HG02870 (cell line): Measurements from ENCODE around the gene PPP1R14C.
"Not testable (repeated sequence)": the region's sequence is repeated elsewhere in the genome, so short reads cannot be mapped to it uniquely, and the experiment has no call there.

Experiments
- ATAC-seq: cut with Tn5 transposase; IDR thresholded peaks from one replicate; pipeline ENCODE4 v1.9.1; 2021; ENCODE audit warnings: mild to moderate bottlenecking, moderate library complexity; ENCODE audit not compliant: unreplicated experiment

PPP1R14C gene

GRCh38 chr6:150137711-150138110, 5.1 kb upstream of the PPP1R14C start:
- not testable (repeated sequence) for ATAC-seq

DNA sequence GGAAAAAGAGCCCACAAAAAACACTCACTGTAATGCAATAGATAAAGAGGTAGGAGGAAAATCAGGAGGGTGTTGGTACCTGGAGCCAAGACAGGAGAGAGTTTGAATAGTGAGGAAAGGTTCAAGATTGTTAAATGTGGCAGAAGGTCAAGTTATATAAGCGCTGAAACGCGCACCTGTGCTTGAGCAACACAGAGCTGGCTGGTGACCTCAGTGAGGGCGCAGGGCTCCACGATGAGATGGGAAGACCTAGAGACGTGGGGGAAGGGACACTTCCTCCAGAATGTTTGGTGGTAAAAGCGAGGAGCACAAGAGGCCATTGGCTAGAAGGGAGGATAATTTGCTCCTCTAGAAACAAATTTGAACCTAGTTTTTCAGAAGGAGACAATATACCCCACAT, 4.2 kb upstream of the PPP1R14C start:
- ATAC-seq, result no peak

GRCh38 chr6:150139533-150139932, 3.3 kb upstream of the PPP1R14C start:
- ATAC-seq, result no peak

GRCh38 chr6:150140236-150140969, 2.4 kb upstream of the PPP1R14C start:
- no peak for ATAC-seq

DNA sequence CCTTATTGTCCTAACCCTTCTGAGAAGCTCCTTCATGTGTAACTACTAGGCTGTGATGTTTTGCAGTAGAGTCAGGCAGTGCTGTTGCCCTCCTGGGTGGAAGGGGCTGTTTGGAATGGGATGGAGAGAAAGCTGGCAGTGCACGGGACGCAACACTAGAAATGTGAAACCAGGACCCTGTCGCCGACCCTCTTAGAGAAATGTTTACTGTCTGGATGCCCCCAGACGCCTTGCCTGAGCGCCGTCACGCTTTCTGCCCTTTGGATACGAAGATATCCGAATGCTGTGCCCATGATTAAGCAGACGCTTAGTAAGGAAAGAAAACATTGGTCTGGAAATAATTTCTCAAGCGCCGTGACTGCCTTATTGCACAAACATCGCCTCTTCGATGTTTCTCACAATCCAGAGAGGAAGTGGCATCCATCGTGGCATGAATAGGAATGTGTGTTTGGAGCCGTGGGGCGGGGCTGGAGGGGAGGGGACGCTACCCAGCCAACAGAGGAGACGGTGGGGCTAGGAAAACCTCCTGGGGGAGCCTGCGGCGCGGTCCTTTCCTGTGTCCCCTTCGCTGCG, 661 bp upstream of the PPP1R14C start:
- no peak for ATAC-seq

GRCh38 chr6:150143516-150144293, 861 bp downstream of the PPP1R14C start:
- ATAC-seq, result no peak

GRCh38 chr6:150144294-150144868, 1.5 kb downstream of the PPP1R14C start:
- no peak for ATAC-seq

DNA sequence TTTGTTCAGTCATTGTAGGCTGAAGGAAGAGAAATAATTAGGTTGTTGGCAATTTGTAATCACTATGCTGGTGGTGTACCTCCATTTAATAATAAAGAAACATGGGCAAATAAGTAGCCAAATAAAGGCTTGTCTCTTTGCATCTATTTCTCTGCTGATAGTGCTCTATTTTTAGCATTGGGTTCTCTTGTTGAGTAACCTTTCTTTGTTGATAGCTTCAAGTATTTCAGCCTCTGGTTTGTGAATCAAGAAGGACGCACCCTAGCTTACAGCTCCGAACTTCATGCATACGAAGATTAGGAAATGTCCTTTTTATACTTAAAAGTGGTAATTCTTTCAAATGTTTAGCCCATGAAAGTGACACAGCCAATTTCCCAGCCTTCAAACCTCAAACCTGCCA, 2.6 kb downstream of the PPP1R14C start:
- ATAC-seq, result no peak

DNA sequence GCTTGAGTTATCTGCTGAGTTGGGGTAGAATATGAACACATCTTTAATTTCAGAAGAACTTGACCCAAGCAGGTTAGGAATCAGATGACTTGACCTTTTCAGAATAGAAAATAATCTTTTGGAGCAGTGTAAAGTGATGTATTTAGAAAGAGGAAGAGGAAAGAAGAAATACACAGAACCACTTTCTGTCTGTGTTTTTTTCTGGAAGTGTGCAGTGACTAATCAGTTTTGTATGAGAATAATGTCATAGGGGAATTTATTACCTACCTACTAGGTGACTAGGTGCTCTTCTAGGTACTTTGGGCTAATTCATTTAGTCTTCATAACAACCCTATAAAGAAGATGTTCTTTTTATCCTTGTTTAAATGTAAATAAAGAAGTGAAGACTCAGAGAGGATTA, 3.0 kb downstream of the PPP1R14C start:
- ATAC-seq, result no peak

- no peak for ATAC-seq
Measured at GRCh38 chr6:150146436-150146835, 3.6 kb downstream of the PPP1R14C start.

- no peak for ATAC-seq
Measured at GRCh38 chr6:150149146-150149545, 6.3 kb downstream of the PPP1R14C start.

DNA sequence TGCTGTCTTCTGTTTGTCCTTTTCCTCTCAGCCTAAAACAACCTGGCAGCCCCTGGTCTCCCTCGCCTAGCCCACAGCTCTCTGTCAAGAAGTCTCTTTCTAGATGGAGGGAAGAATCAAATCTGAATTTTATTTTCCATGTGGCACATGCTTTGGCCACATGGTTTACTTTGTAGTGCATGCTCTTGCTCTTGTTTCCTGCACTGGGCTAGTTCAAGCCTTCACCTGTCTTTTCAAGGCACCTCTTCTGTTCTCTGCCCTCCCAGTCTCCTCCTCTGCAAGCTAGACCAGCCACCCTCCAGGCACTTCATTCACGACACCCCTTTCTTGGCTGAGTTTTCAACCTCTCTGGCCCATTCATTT, 7.6 kb downstream of the PPP1R14C start:
- no peak for ATAC-seq

GRCh38 chr6:150150821-150151646, 8.2 kb downstream of the PPP1R14C start:
- no peak for ATAC-seq

GRCh38 chr6:150152891-150153876, 10.3 kb downstream of the PPP1R14C start:
- no peak for ATAC-seq

- no peak for ATAC-seq
Measured at GRCh38 chr6:150153905-150154492, 11.2 kb downstream of the PPP1R14C start.

- no peak for ATAC-seq
Measured at GRCh38 chr6:150156460-150156859, 13.6 kb downstream of the PPP1R14C start.

DNA sequence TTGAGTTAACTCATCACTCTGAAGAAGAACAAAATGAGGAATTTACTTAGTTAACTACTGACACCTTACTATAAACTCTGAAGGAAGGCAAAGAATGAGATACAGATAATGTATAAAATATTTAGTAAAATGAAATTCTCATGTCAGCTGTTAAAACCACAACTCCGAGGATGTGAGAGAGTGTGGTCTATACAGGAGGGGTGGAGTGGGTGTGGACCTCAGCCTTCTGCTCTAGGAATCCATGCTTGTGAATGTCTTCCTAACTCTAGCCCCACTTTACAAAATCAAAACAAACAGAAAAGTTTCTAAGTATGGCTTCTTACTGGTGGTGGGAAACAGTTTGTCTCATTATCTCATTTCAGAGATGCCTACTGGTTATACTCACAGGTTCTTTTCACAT, 14.2 kb downstream of the PPP1R14C start:
- ATAC-seq, result no peak

GRCh38 chr6:150159757-150160156, 16.9 kb downstream of the PPP1R14C start:
- no peak for ATAC-seq

GRCh38 chr6:150163970-150164369, 21.1 kb downstream of the PPP1R14C start:
- no peak for ATAC-seq
